ENCODE results near the gene TAAR2. TPM values are rescaled to one million over a fixed set of nuclear protein-coding genes. Genes with fewer than 3 reads are reported as not detected.
"Not testable (repeated sequence)": the region's sequence is repeated elsewhere in the genome, so short reads cannot be mapped to it uniquely, and the experiment has no call there.

TAAR2 gene
- total RNA-seq, 1 experiment from 2014 or later, result not detected

- Mint-ChIP-seq H3K36me3 (ENCODE audit: insufficient read depth, unreplicated experiment) (no peaks in the 10 kb centered on the region), H3K4me1 (ENCODE audit: low read depth, unreplicated experiment) (no peaks in the 10 kb centered on the region), H3K27me3 (ENCODE audit: insufficient read depth, unreplicated experiment) (no peaks in the 10 kb centered on the region), H3K4me3 (ENCODE audit: unreplicated experiment) (no peak overlapping the region), H3K27ac (ENCODE audit: unreplicated experiment) (no peak overlapping the region), H3K9me3 (ENCODE audit: unreplicated experiment) (no peaks in the 10 kb centered on the region)
- Histone ChIP-seq H3K4me3 (ENCODE audit: low read depth, low read length) (no peak overlapping the region), H3K4me1 (no peaks in the 10 kb centered on the region), H3K9me3 (no peaks in the 10 kb centered on the region), H3K36me3 (ENCODE audit: control insufficient read depth, insufficient read depth, low read length) (no peaks in the 10 kb centered on the region), H3K27me3 (replicated peaks; ENCODE audit: control insufficient read depth, insufficient read depth, low read length) (no peaks in the 10 kb centered on the region)
- ChIA-PET CTCF (no interaction called here), POLR2A (no interaction called here)
- TF ChIP-seq CTCF (IDR thresholded peaks at IDR 0.05; ENCODE audit: insufficient read depth in 1 of 2, low read depth in 1 of 2, low read length in 1 of 2, severe bottlenecking in 1 of 2, unreplicated experiment in 1 of 2), result no peak
- no peak for DNase-seq
- BruUV-seq (replicated peaks), result no TSS peak
- intact Hi-C loops (cut with micrococcal nuclease; ENCODE audit: unreplicated experiment), result no loop called here
These were observed 24.3 kb upstream of the TAAR2 start for GRCh38 chr6:132648356-132648755.

- H3K36me3 Mint-ChIP-seq (ENCODE audit: insufficient read depth, unreplicated experiment), result no peaks in the 10 kb centered on the region
- no peak for DNase-seq
- TF ChIP-seq CTCF (IDR thresholded peaks at IDR 0.05; ENCODE audit: insufficient read depth in 1 of 2, low read depth in 1 of 2, low read length in 1 of 2, severe bottlenecking in 1 of 2, unreplicated experiment in 1 of 2), result no peak
- peaks cover 3% of the 10 kb centered on the region for H3K9me3 Mint-ChIP-seq (ENCODE audit: unreplicated experiment)
- H3K4me3 Mint-ChIP-seq (ENCODE audit: unreplicated experiment), result no peak overlapping the region
- Histone ChIP-seq H3K36me3 (ENCODE audit: control insufficient read depth, insufficient read depth, low read length) (no peaks in the 10 kb centered on the region), H3K4me3 (ENCODE audit: low read depth, low read length) (no peak overlapping the region), H3K4me1 (no peaks in the 10 kb centered on the region), H3K27me3 (replicated peaks; ENCODE audit: control insufficient read depth, insufficient read depth, low read length) (no peaks in the 10 kb centered on the region), H3K9me3 (no peaks in the 10 kb centered on the region)
- CTCF ChIA-PET, result no interaction called here
- no peak overlapping the region for H3K27ac Mint-ChIP-seq (ENCODE audit: unreplicated experiment)
- no peaks in the 10 kb centered on the region for H3K27me3 Mint-ChIP-seq (ENCODE audit: insufficient read depth, unreplicated experiment)
- BruUV-seq (replicated peaks), result no TSS peak
- no peaks in the 10 kb centered on the region for H3K4me1 Mint-ChIP-seq (ENCODE audit: low read depth, unreplicated experiment)
- intact Hi-C loops (cut with micrococcal nuclease; ENCODE audit: unreplicated experiment), result no loop called here
- POLR2A ChIA-PET, result no interaction called here
These were observed 19.5 kb upstream of the TAAR2 start for GRCh38 chr6:132643547-132643946.

- H3K9me3 ChIP-seq; DNase-seq; H3K4me3 Mint-ChIP-seq (ENCODE audit: unreplicated experiment); H3K27ac Mint-ChIP-seq (ENCODE audit: unreplicated experiment); H3K27me3 ChIP-seq (replicated peaks; ENCODE audit: control insufficient read depth, insufficient read depth, low read length); H3K4me3 ChIP-seq (ENCODE audit: low read depth, low read length); intact Hi-C loops (cut with micrococcal nuclease; ENCODE audit: unreplicated experiment); H3K27me3 Mint-ChIP-seq (ENCODE audit: insufficient read depth, unreplicated experiment); BruUV-seq (replicated peaks); CTCF ChIA-PET; H3K36me3 ChIP-seq (ENCODE audit: control insufficient read depth, insufficient read depth, low read length); H3K36me3 Mint-ChIP-seq (ENCODE audit: insufficient read depth, unreplicated experiment); H3K4me1 ChIP-seq; H3K4me1 Mint-ChIP-seq (ENCODE audit: low read depth, unreplicated experiment); POLR2A ChIA-PET: not testable (repeated sequence)
- H3K9me3 Mint-ChIP-seq (ENCODE audit: unreplicated experiment), result peaks cover 24% of the 10 kb centered on the region
These were observed 13.1 kb upstream of the TAAR2 start for GRCh38 chr6:132637135-132637534.

GRCh38 chr6:132635906-132636305 is 11.8 kb upstream of the TAAR2 start:
- peaks cover 18% of the 10 kb centered on the region for H3K4me1 ChIP-seq
- H3K9me3 ChIP-seq; H3K4me3 ChIP-seq (ENCODE audit: low read depth, low read length); POLR2A ChIA-PET; H3K27me3 Mint-ChIP-seq (ENCODE audit: insufficient read depth, unreplicated experiment); H3K4me3 Mint-ChIP-seq (ENCODE audit: unreplicated experiment); H3K36me3 ChIP-seq (ENCODE audit: control insufficient read depth, insufficient read depth, low read length); intact Hi-C loops (cut with micrococcal nuclease; ENCODE audit: unreplicated experiment); H3K36me3 Mint-ChIP-seq (ENCODE audit: insufficient read depth, unreplicated experiment); DNase-seq; BruUV-seq (replicated peaks); CTCF ChIA-PET; H3K27me3 ChIP-seq (replicated peaks; ENCODE audit: control insufficient read depth, insufficient read depth, low read length); H3K27ac Mint-ChIP-seq (ENCODE audit: unreplicated experiment): not testable (repeated sequence)
- H3K4me1 Mint-ChIP-seq (ENCODE audit: low read depth, unreplicated experiment), result peaks cover 11% of the 10 kb centered on the region
- peaks cover 24% of the 10 kb centered on the region for H3K9me3 Mint-ChIP-seq (ENCODE audit: unreplicated experiment)

GRCh38 chr6:132635288-132635687 is 11.2 kb upstream of the TAAR2 start:
- H3K4me3 ChIP-seq (ENCODE audit: low read depth, low read length); BruUV-seq (replicated peaks); intact Hi-C loops (cut with micrococcal nuclease; ENCODE audit: unreplicated experiment); H3K4me3 Mint-ChIP-seq (ENCODE audit: unreplicated experiment); DNase-seq; CTCF ChIA-PET; H3K27me3 ChIP-seq (replicated peaks; ENCODE audit: control insufficient read depth, insufficient read depth, low read length); H3K9me3 ChIP-seq; POLR2A ChIA-PET; H3K27ac Mint-ChIP-seq (ENCODE audit: unreplicated experiment); H3K27me3 Mint-ChIP-seq (ENCODE audit: insufficient read depth, unreplicated experiment); H3K36me3 Mint-ChIP-seq (ENCODE audit: insufficient read depth, unreplicated experiment); H3K36me3 ChIP-seq (ENCODE audit: control insufficient read depth, insufficient read depth, low read length): not testable (repeated sequence)
- H3K9me3 Mint-ChIP-seq (ENCODE audit: unreplicated experiment), result peaks cover 24% of the 10 kb centered on the region
- H3K4me1 ChIP-seq, result peaks cover 21% of the 10 kb centered on the region
- peaks cover 13% of the 10 kb centered on the region for H3K4me1 Mint-ChIP-seq (ENCODE audit: low read depth, unreplicated experiment)
